SU-DHL-6 (cell line): Measurements from ENCODE around the gene DUS1L.

Experiments
- CTCF ChIP-seq: fragments of 200-600 bp; sonication (generic); IDR thresholded peaks from one replicate; pipeline ENCODE4 v1.5.1; 2017; ENCODE audit warnings: antibody characterized with exemption, mild to moderate bottlenecking, low read length, moderate library complexity; ENCODE audit not compliant: insufficient read depth, poor library complexity, severe bottlenecking
- EZH2phosphoT487 ChIP-seq: fragments of 200-600 bp; sonication (generic), shearing (Covaris generic); conservative IDR thresholded peaks from 2 replicates; pipeline ENCODE4 v1.6.1; 2018; ENCODE audit warnings: mild to moderate bottlenecking, antibody characterized with exemption, low read length, moderate library complexity, mixed read lengths

GRCh38 chr17:82060614-82061013, 5.0 kb downstream of the DUS1L start:
- no peak for TF ChIP-seq CTCF
- TF ChIP-seq EZH2phosphoT487: no peak
